Measurements from ENCODE around the gene HOXB8.

DNA sequence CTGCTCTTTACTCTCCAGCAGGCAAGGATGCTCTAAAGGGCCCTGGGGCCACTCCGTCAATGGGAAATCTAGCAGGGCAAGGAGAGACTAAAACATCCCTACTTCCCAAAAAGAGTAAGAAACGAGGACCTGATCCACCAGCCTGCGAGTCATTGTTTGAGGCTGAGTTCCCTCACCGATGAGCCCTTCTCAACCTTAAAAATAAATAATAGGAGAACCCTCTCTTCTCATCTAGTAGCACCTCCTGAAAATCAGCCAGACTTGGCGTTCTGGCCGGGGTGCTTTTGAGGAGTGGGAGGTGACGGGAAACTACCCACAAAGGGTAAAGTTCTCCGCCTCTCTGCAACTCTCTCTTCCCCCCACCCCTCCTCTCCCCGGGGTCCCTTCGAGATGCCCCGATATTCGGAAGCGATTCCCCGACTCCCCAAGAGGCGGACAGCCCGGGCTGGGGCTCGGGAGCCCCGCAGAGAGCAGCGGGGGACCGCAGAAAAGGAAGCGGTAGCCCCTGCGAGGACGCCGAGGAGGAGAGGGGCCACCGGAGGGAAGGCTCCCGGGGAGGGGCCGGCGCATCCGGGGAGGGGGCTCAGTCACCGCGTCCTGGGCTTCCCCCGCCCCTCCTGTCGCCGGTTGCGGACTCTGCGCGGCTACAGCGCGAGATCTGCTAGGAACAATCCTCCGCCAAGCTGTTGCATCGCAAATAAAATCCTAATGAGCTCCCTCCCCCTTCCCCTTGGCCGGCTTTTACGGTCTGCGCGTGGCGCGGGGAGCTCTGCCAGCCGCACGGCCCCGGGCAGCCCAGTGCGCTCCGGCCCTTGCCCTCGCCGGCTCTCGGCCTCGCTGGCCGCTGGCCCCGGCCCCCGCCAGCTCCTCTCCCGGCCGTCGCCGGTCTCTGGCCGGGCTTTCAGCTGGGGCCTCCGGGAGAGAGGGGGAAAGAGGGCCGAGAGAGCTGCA is 9.7 kb upstream of the HOXB8 start:
- TF ChIP-seq, protein P1, sequence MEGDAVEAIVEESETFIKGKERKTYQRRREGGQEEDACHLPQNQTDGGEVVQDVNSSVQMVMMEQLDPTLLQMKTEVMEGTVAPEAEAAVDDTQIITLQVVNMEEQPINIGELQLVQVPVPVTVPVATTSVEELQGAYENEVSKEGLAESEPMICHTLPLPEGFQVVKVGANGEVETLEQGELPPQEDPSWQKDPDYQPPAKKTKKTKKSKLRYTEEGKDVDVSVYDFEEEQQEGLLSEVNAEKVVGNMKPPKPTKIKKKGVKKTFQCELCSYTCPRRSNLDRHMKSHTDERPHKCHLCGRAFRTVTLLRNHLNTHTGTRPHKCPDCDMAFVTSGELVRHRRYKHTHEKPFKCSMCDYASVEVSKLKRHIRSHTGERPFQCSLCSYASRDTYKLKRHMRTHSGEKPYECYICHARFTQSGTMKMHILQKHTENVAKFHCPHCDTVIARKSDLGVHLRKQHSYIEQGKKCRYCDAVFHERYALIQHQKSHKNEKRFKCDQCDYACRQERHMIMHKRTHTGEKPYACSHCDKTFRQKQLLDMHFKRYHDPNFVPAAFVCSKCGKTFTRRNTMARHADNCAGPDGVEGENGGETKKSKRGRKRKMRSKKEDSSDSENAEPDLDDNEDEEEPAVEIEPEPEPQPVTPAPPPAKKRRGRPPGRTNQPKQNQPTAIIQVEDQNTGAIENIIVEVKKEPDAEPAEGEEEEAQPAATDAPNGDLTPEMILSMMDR (IDR thresholded peaks at IDR 0.05): no peak
- no peak for TF ChIP-seq POLR2A (IDR thresholded peaks at IDR 0.05)

Data from breast epithelium (tissue), 3 donors.